ENCODE data around the gene IFIT3. TPM values are rescaled to one million over a fixed set of nuclear protein-coding genes. Genes with fewer than 3 reads are reported as not detected.
A peak's percentile ranks its signal among the peaks of the same experiment; 100 is the strongest.

The IFIT3 gene
- total RNA-seq, 1 experiment from 2014 or later, result 0.55 TPM

DNA sequence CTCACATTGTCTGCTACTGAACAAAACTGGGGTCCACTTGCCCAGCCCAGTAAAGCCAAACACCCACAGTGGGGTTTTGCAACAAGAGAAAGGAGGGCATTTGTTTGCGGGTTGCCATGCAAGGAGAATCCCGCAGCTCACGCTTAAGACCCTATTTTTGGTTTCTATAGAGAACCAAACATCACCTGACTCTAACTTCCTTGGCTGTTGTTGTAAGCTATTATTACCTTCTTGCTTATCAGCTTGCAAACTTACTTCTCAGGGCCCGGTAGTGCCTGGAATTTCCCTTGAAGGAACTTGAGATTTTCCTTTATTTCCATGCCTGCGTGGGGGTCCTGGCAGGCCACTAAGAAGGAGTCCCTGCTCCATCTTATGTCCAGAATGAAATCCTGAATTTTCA is 20.7 kb downstream of the IFIT3 start:
- no peaks in the 10 kb centered on the region for H3K27me3 ChIP-seq (ENCODE audit: insufficient read depth, low read length)
- Mint-ChIP-seq H3K9me3 (peaks cover 0 to 3% of the 10 kb centered on the region in 2 experiments; a peak in 1 of 5 replicates), H3K27ac (peak overlapping the region in 2 of 3 experiments; percentile 41 to 82; a peak in 3 of 7 replicates), H3K36me3 (ENCODE audit: insufficient read depth in 1 of 3, low read depth in 3 of 3) (peaks cover 0 to 4% (median 2%) of the 10 kb centered on the region in 3 experiments; a peak in 2 of 7 replicates), H3K27me3 (ENCODE audit: low read depth) (no peaks in the 10 kb centered on the region), H3K4me1 (peaks cover 67 to 68% of the 10 kb centered on the region in 2 experiments), H3K4me3 (no peak overlapping the region)
- H3K23ac ChIP-seq (ENCODE audit: insufficient read length, low read depth, low read length), result no peak overlapping the region
- H4K20me1 ChIP-seq (ENCODE audit: control insufficient read depth, insufficient read depth, insufficient read length), result no peaks in the 10 kb centered on the region
- no peaks in the 10 kb centered on the region for H3K9me3 ChIP-seq (ENCODE audit: control insufficient read depth, low read depth, low read length)
- no CpG with 5 or more reads among the region's 5 CpGs for WGBS (ENCODE audit: extremely low coverage, insufficient read length, low lambda C conversion rate)
- DNase-seq, result no peak
- no peak overlapping the region for H4K5ac ChIP-seq (ENCODE audit: insufficient read length, low read depth, low read length)
- no peak overlapping the region for H2BK120ac ChIP-seq (ENCODE audit: low read depth, low read length, poor library complexity, severe bottlenecking)
- H3K18ac ChIP-seq (ENCODE audit: insufficient read length, low read depth, low read length), result no peak overlapping the region
- no peak overlapping the region for H3K4ac ChIP-seq (ENCODE audit: low read depth, low read length)
- H3T11ph ChIP-seq (ENCODE audit: low read length), result no peak overlapping the region
- no peak overlapping the region for H4K91ac ChIP-seq (ENCODE audit: insufficient read length, low read depth, low read length)
- H3K14ac ChIP-seq (ENCODE audit: insufficient read depth, low read length), result no peak overlapping the region
- H2BK15ac ChIP-seq (ENCODE audit: low read depth, low read length), result no peak overlapping the region
- H3K4me2 ChIP-seq (ENCODE audit: insufficient read depth, insufficient read length, low read length), result no peak overlapping the region
- H2BK20ac ChIP-seq (ENCODE audit: low read depth, low read length, poor library complexity, severe bottlenecking), result no peak overlapping the region
- no peak overlapping the region for H4K8ac ChIP-seq (replicated peaks; ENCODE audit: insufficient read length, low read depth, low read length)
- H3K23me2 ChIP-seq (ENCODE audit: insufficient read length, low read depth, low read length, poor library complexity, severe bottlenecking), result no peaks in the 10 kb centered on the region
- no peak overlapping the region for H3K56ac ChIP-seq (ENCODE audit: insufficient read length, low read depth, low read length)
- no peak overlapping the region for H3K9ac ChIP-seq (ENCODE audit: extremely low read depth, insufficient read length, low read length)
- H2BK12ac ChIP-seq (ENCODE audit: insufficient read length, low read depth, low read length), result no peak overlapping the region
- H2AK5ac ChIP-seq (ENCODE audit: insufficient read length, low read length), result no peak overlapping the region
- H2AFZ ChIP-seq (ENCODE audit: low read length), result peak overlapping the region; percentile 35
- no peak overlapping the region for H3K27ac ChIP-seq (ENCODE audit: insufficient read length, low read depth, low read length)
- H3K4me1 ChIP-seq (ENCODE audit: insufficient read depth, low read length), result peaks cover 22% of the 10 kb centered on the region
- no peaks in the 10 kb centered on the region for H3K79me2 ChIP-seq (ENCODE audit: insufficient read depth, low read length)
- no peaks in the 10 kb centered on the region for H3K79me1 ChIP-seq (ENCODE audit: insufficient read depth, low read depth, low read length, poor library complexity, severe bottlenecking)
- no peak overlapping the region for H2BK5ac ChIP-seq (ENCODE audit: insufficient read length, low read length)
- TF ChIP-seq, protein P1, sequence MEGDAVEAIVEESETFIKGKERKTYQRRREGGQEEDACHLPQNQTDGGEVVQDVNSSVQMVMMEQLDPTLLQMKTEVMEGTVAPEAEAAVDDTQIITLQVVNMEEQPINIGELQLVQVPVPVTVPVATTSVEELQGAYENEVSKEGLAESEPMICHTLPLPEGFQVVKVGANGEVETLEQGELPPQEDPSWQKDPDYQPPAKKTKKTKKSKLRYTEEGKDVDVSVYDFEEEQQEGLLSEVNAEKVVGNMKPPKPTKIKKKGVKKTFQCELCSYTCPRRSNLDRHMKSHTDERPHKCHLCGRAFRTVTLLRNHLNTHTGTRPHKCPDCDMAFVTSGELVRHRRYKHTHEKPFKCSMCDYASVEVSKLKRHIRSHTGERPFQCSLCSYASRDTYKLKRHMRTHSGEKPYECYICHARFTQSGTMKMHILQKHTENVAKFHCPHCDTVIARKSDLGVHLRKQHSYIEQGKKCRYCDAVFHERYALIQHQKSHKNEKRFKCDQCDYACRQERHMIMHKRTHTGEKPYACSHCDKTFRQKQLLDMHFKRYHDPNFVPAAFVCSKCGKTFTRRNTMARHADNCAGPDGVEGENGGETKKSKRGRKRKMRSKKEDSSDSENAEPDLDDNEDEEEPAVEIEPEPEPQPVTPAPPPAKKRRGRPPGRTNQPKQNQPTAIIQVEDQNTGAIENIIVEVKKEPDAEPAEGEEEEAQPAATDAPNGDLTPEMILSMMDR (conservative IDR thresholded peaks at IDR 0.05), result no peak

Data from H9 (cell line).